Neural crest cell (in vitro differentiated cells): ENCODE results near the gene SERPING1. TPM values are rescaled to one million over a fixed set of nuclear protein-coding genes. Genes with fewer than 3 reads are reported as not detected.

Experiments
- DNase-seq: peaks from one replicate; pipeline ENCODE4 v3.0.0; 2021; ENCODE audit warnings: low read depth, mixed read lengths, low spot score
- H3K27ac Mint-ChIP-seq: one replicate; pipeline ENCODE4 v1.8.0; 2021; ENCODE audit warnings: mild to moderate bottlenecking, mixed read lengths; ENCODE audit not compliant: unreplicated experiment
- H3K27me3 Mint-ChIP-seq: 2 replicates; pipeline ENCODE4 v1.8.0; 2021; ENCODE audit warnings: low read depth, mild to moderate bottlenecking, mixed read lengths
- H3K36me3 Mint-ChIP-seq: 2 replicates; pipeline ENCODE4 v1.8.0; 2021; ENCODE audit warnings: low read depth, mild to moderate bottlenecking, mixed read lengths
- H3K4me1 Mint-ChIP-seq: 2 replicates; pipeline ENCODE4 v1.8.0; 2021; ENCODE audit warnings: mixed read lengths
- H3K4me3 Mint-ChIP-seq: one replicate; pipeline ENCODE4 v1.8.0; 2021; ENCODE audit warnings: mild to moderate bottlenecking, mixed read lengths
- H3K9me3 Mint-ChIP-seq: 2 replicates; pipeline ENCODE4 v1.8.0; 2021; ENCODE audit warnings: mixed read lengths
- CTCF ChIP-seq: fragments of 200-600 bp; sonication (generic); conservative IDR thresholded peaks from 2 replicates; pipeline ENCODE4 v1.5.0; 2021; ENCODE audit warnings: antibody characterized with exemption, mild to moderate bottlenecking
- total RNA-seq: library from RNA; stranded (reverse); gene quantifications from 2 replicates; pipeline ENCODE4 v1.2.1, GENCODE V29; 2021

SERPING1 gene
- total RNA-seq, 1 donor from 2014 or later = 31.7 TPM

- peak overlapping the region; percentile 93 for H3K4me3 Mint-ChIP-seq
- no peak for DNase-seq
- H3K4me1 Mint-ChIP-seq = peaks cover 92% of the 10 kb centered on the region
- peaks cover 59% of the 10 kb centered on the region for H3K27me3 Mint-ChIP-seq
- peak overlapping the region; percentile 0 for H3K27ac Mint-ChIP-seq
- no peak for TF ChIP-seq CTCF
- peaks cover 13% of the 10 kb centered on the region for H3K36me3 Mint-ChIP-seq
- H3K9me3 Mint-ChIP-seq = peaks cover 5% of the 10 kb centered on the region
Observed at GRCh38 chr11:57646194-57646798, 48.8 kb downstream of the SERPING1 start.

GRCh38 chr11:57646799-57647303 lies 49.4 kb downstream of the SERPING1 start:
- peak overlapping the region; percentile 93 for H3K4me3 Mint-ChIP-seq
- H3K9me3 Mint-ChIP-seq = peaks cover 5% of the 10 kb centered on the region
- peaks cover 91% of the 10 kb centered on the region for H3K4me1 Mint-ChIP-seq
- H3K36me3 Mint-ChIP-seq = peaks cover 9% of the 10 kb centered on the region
- peak overlapping the region; percentile 0 for H3K27ac Mint-ChIP-seq
- no peak for DNase-seq
- peaks cover 65% of the 10 kb centered on the region for H3K27me3 Mint-ChIP-seq
- no peak for TF ChIP-seq CTCF

- TF ChIP-seq CTCF = no peak
- H3K4me3 Mint-ChIP-seq = peak overlapping the region; percentile 93
- peaks cover 5% of the 10 kb centered on the region for H3K9me3 Mint-ChIP-seq
- H3K4me1 Mint-ChIP-seq = peaks cover 91% of the 10 kb centered on the region
- no peak for DNase-seq
- peaks cover 65% of the 10 kb centered on the region for H3K27me3 Mint-ChIP-seq
- no peak overlapping the region for H3K27ac Mint-ChIP-seq
- peaks cover 9% of the 10 kb centered on the region for H3K36me3 Mint-ChIP-seq
Observed at GRCh38 chr11:57647372-57647771, 49.9 kb downstream of the SERPING1 start.

- peaks cover 72% of the 10 kb centered on the region for H3K27me3 Mint-ChIP-seq
- peak overlapping the region; percentile 85 for H3K27ac Mint-ChIP-seq
- peaks cover 5% of the 10 kb centered on the region for H3K9me3 Mint-ChIP-seq
- peaks cover 5% of the 10 kb centered on the region for H3K36me3 Mint-ChIP-seq
- no peak for DNase-seq
- peak overlapping the region; percentile 93 for H3K4me3 Mint-ChIP-seq
- peaks cover 88% of the 10 kb centered on the region for H3K4me1 Mint-ChIP-seq
- TF ChIP-seq CTCF = no peak
Observed at GRCh38 chr11:57647960-57648800, 50.7 kb downstream of the SERPING1 start.

- Mint-ChIP-seq H3K36me3 (no peaks in the 10 kb centered on the region), H3K4me1 (peaks cover 82% of the 10 kb centered on the region), H3K27me3 (peaks cover 71% of the 10 kb centered on the region), H3K27ac (peak overlapping the region; percentile 85), H3K4me3 (peak overlapping the region; percentile 93), H3K9me3 (peaks cover 5% of the 10 kb centered on the region)
- TF ChIP-seq CTCF = no peak
- peak; percentile 39 for DNase-seq
Observed at GRCh38 chr11:57648801-57649735, 51.6 kb downstream of the SERPING1 start.
